SJCRH30 (cell line): Measurements from ENCODE around the gene BMPR1A. TPM values are rescaled to one million over a fixed set of nuclear protein-coding genes. Genes with fewer than 3 reads are reported as not detected.
"Not testable (repeated sequence)": the region's sequence is repeated elsewhere in the genome, so short reads cannot be mapped to it uniquely, and the experiment has no call there.

Source experiments
- DNase-seq, 2 experiments: peaks; one replicate each; pipeline ENCODE4 v3.0.0-alpha.2; 2015 to 2020
- H3K27ac ChIP-seq: fragments of 250-450 bp; sonication (Bioruptor Pico); 2 replicates; pipeline ENCODE4 v1.5.1; 2020; ENCODE audit warnings: mild to moderate bottlenecking, moderate library complexity
- H3K27me3 ChIP-seq: fragments of 250-450 bp; sonication (Bioruptor Pico); 2 replicates; pipeline ENCODE4 v1.5.1; 2020; ENCODE audit warnings: mild to moderate bottlenecking, moderate library complexity
- H3K36me3 ChIP-seq: fragments of 250-450 bp; sonication (Bioruptor Pico); 2 replicates; pipeline ENCODE4 v1.5.1; 2020; ENCODE audit warnings: mild to moderate bottlenecking, moderate library complexity
- H3K4me1 ChIP-seq: fragments of 250-450 bp; sonication (Bioruptor Pico); 2 replicates; pipeline ENCODE4 v1.5.1; 2020; ENCODE audit warnings: mild to moderate bottlenecking, moderate library complexity
- H3K4me3 ChIP-seq: fragments of 250-450 bp; sonication (Bioruptor Pico); 2 replicates; pipeline ENCODE4 v1.5.1; 2020; ENCODE audit warnings: mild to moderate bottlenecking, moderate library complexity
- H3K9me3 ChIP-seq: fragments of 250-450 bp; sonication (Bioruptor Pico); replicated peaks from 2 replicates; pipeline ENCODE4 v1.5.1; 2020; ENCODE audit warnings: mild to moderate bottlenecking, moderate library complexity
- total RNA-seq: library from RNA; depleted of rRNA; stranded (reverse); fragments of >200 nt; shearing (Covaris generic); gene quantifications from 2 replicates; pipeline ENCODE4 v1.2.3, GENCODE V29; 2014

The BMPR1A gene
- total RNA-seq, 1 experiment from 2014 or later, result 36.3 TPM

DNA sequence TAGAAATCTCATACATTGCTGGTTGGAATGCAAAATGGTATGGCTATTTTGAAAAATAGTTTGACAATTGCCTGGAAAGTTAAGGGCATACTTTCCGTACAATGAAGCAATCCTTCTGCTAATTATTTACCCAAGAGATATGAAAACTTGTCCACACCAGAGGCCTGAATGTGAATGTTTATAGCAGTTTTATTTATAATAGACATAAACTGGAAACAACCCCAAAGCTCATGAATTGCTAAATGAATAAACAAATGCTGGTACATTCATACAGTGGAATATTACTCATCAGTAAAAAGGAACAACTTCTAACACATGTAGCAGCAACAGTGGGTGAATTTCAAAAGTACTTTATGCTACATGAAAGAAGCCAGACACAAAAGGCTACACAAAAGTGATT, 158.3 kb downstream of the BMPR1A start:
- Histone ChIP-seq H3K27me3 (no peaks in the 10 kb centered on the region), H3K4me3 (no peak overlapping the region), H3K9me3 (no peaks in the 10 kb centered on the region), H3K4me1 (no peaks in the 10 kb centered on the region), H3K36me3 (peaks cover 19% of the 10 kb centered on the region), H3K27ac (no peak overlapping the region)
- DNase-seq, result no peak

DNA sequence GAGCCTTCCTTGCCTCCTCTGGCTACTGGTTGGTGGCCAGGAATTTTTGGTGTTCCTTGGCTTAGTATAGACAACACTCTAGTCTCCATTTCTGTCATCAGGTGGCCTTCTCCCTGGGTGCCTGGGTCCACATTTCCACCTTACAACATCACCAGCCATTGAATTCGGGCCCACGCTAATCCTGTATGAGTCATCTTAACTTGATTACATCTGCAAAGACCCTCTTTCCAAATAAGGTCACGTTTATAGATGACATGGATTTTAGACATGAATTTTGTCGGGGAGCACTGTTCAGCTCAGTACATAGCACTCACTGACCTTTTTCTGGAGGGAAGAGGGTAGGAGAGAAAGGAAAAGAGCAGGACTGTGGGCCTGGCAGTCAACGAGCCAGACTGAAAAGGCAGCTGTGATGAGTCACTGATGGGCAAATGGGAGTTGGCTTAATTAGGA, 161.6 kb downstream of the BMPR1A start:
- Histone ChIP-seq H3K4me3 (no peak overlapping the region), H3K27ac (no peak overlapping the region; the same call in 1 of the 2 replicates), H3K4me1 (no peaks in the 10 kb centered on the region), H3K9me3 (no peaks in the 10 kb centered on the region), H3K27me3 (no peaks in the 10 kb centered on the region), H3K36me3 (peaks cover 33% of the 10 kb centered on the region)
- DNase-seq, result peak in 1 of 2 experiments; percentile 22

DNA sequence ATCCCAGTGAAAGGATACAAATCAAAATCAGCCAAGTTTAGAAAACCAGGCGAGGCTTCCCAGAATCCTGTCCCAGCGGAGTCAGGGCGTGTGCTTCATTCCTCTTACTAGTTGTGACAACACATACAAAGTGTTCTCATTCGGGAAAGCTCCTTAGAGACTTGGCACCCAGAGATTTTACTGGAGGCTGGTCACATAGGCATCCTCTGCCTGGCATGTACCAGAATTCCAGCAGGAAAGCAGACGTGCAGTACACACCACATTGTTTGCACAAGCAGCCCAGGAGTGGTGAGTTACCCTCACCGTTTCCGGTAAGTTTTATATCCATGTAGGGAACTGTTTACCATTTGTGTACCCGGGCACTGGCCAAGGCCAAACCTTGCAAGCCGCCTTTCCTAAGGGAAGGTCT, 166.1 kb downstream of the BMPR1A start:
- Histone ChIP-seq H3K27me3 (no peaks in the 10 kb centered on the region), H3K4me3 (no peak overlapping the region), H3K9me3 (no peaks in the 10 kb centered on the region), H3K4me1 (no peaks in the 10 kb centered on the region), H3K36me3 (peaks cover 21% of the 10 kb centered on the region), H3K27ac (no peak overlapping the region)
- DNase-seq, result no peak

DNA sequence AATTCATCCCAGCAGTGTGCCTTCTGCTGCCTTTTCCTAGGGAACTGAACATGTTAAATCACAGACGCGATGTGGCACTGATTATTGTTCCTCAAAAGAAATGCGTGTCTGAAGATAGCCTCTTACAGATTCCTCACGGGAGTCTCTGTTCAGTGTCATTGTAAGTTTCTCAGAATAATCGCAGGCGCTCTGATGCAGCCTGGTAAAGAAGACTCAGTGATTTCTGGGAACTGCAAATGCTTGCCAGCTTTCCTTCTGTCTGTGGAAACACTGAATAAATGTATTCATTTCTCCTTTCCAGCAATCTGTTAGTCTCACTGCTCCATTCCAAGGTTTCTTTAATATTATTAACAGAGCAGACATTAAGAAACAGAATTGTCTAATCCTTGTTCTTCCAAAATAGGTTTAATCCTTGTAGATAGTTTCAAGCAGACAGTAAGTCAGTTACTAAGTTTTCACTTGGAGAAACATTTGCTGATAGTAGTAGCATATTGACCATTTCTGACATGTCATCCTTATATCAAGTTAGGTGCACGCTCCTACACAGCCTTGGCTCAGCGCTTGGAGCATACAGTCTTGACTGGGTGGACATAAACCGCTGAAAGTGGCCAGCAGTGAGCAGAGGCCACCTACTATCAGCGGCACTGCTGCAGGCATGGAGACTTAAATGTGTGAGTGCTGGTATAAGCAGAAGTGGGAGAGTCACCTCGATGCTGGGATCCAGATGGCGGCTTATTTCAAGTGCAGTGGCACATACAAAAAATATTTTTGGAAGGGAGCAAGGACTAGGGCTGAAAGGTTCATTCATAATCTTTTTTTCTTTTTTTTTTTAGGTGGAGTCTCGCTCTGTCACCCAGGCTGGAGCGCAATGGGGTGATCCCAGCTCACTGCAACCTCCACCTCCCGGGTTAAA, 173.3 kb downstream of the BMPR1A start:
- Histone ChIP-seq H3K27me3 (no peaks in the 10 kb centered on the region), H3K4me3 (no peak overlapping the region), H3K36me3 (peaks cover 2% of the 10 kb centered on the region; the same call in 1 of the 2 replicates)

DNA sequence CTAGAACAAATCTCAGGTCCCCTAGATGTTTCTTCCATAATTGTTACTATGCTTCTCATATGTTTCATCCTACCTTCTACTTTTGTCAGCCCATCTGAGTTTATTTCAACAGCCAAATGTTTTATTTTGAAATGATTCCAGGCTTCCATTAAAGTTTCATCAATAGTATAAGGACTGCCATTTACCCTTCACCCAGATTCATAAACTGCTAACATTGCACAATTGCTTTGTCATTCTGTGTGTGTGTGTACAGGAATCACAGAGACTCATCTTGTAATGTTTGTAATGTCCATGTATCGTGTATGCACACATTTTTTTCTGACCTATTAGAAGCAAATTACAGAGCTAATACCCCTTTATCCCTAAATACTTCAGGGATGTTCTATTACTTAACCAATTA, 175.5 kb downstream of the BMPR1A start:
- Histone ChIP-seq H3K36me3 (peaks cover 2% of the 10 kb centered on the region; the same call in 1 of the 2 replicates), H3K27me3 (no peaks in the 10 kb centered on the region), H3K4me1 (no peaks in the 10 kb centered on the region), H3K27ac (no peak overlapping the region), H3K4me3 (no peak overlapping the region), H3K9me3 (no peaks in the 10 kb centered on the region)
- DNase-seq, result no peak

More for the DNA sequence above, 173.3 kb downstream of the BMPR1A start:
- no peak for DNase-seq
- no peaks in the 10 kb centered on the region for H3K9me3 ChIP-seq
- H3K4me1 ChIP-seq, result no peaks in the 10 kb centered on the region
- H3K27ac ChIP-seq, result no peak overlapping the region

DNA sequence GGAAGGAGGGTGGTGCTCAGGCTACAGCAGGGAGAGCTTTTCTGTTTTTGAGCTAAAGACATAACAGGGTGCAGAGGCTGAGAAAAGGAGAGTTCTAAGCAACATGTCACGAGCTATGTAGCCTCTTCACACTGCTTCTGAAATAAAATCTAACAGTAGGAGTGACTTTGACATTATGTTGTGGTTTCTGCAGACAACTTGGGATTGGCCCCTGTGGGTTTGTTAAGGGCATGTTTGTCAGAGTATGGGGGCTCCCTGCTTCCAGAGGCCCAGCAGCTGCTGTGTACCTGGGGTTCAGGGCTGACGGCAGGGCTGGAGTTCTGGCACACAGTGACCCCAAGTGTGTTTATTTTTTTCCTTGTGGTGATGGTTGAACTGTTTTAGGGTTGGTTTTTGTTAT, 176.3 kb downstream of the BMPR1A start:
- Histone ChIP-seq H3K36me3 (peaks cover 2% of the 10 kb centered on the region; the same call in 1 of the 2 replicates), H3K4me3 (no peak overlapping the region), H3K9me3 (no peaks in the 10 kb centered on the region), H3K27me3 (no peaks in the 10 kb centered on the region), H3K4me1 (no peaks in the 10 kb centered on the region), H3K27ac (no peak overlapping the region)
- no peak for DNase-seq

DNA sequence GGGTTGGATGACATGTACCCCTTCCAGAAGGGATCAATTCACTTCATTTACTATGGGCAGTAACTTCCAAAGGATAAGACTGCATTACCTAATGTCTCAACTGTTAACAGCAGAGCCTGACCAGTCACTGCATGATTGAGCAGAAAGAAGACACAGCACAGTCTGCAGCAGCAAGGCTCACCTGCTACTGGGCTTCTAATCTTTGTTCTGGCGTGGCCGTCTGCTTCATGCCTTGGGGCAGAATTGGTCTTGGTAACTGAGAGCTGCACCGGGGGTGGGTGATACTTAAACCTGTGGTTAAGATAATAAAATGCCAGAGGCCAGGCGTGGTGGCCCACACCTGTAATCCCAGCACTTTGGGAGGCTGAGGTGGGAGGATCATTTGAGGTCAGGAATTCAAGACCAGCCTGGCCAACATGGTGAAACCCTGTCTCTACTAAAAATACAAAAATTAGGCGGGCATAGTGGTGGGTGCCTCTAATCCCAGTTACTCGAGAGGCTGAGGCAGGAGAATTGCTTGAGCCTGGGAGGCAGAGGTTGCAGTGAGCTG, 177.8 kb downstream of the BMPR1A start:
- DNase-seq, result peak; percentile 26 to 41

DNA sequence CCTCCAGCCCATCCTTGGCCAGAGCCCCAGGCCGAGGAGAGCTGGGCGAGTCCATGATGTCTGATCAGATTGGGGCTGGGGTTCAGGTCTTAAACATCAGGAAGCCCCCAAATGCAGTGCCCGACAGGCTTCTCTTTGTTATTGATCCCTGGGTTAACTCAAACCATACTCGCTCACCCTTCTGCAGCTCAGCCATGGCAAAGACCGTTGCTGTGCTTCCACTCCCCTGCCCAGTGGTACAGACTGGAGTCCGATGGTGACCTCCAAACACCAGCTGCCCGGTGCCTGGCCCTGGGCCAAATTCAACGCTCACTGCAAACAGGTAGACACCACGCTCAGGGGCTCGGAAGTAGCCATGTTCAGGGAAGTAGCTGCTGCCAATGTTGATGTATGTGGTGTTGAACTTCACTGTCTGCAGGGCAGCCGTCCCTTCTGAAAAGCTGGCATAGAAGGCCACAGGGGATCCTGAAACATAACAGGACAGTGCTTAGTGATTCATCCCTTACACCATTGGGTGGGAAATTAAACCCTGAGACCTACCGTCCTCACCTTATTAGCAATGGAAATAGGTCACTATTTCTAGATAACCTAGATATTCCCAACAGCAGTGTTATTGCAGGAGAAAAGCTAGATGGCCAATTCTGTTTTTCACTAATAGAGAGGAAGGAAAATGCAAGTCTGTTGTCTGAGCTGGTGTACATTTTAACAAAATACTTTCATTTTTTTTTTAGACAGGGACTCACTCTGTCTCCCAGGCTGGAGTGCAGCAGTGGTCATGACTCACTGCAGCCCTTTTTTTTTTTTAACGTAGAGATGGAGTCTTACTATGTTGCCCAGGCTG, 180.5 kb downstream of the BMPR1A start:
- Histone ChIP-seq H3K27me3 (no peaks in the 10 kb centered on the region), H3K27ac (no peak overlapping the region), H3K4me1 (no peaks in the 10 kb centered on the region), H3K36me3 (no peaks in the 10 kb centered on the region), H3K4me3 (no peak overlapping the region), H3K9me3 (no peaks in the 10 kb centered on the region)
- no peak for DNase-seq

More for the DNA sequence above, 177.8 kb downstream of the BMPR1A start:
- H3K27ac ChIP-seq, H3K27me3 ChIP-seq, H3K9me3 ChIP-seq, H3K4me3 ChIP-seq, H3K36me3 ChIP-seq, H3K4me1 ChIP-seq: not testable (repeated sequence)

DNA sequence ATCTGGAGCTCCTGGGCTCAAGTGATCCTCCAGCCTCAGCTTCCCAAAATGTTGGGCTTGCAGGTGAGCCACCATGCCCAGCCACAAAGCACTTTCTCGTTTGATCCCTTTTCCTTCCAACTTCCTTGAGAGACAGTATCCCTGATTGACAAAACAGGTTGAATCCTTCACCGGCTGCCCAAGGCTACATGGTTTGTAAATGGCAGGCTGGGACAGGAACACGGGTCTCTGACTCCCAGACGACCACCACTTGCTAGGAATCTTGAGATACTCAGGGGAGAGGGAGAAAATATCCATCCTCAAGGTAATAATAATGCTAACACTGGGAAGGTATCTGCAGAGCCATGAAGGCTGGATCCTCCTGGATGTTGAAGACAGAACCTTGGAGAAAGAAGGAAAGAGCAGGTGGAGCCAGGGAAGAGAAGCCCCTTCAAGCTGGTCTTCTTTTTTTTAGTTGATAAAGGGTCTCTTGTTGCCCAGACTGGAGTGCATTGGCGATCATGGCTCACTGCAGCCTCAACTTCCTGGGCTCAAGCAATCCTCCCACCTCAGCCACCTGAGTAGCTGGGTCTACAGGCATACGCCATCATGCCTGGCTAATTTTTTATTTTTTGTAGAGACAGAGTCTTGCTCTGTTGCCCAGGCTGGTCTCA, 181.2 kb downstream of the BMPR1A start:
- H3K4me3 ChIP-seq, result no peak overlapping the region
- no peaks in the 10 kb centered on the region for H3K4me1 ChIP-seq
- no peaks in the 10 kb centered on the region for H3K27me3 ChIP-seq
- H3K36me3 ChIP-seq, result no peaks in the 10 kb centered on the region
- no peak overlapping the region for H3K27ac ChIP-seq
- H3K9me3 ChIP-seq, result no peaks in the 10 kb centered on the region
- no peak for DNase-seq

DNA sequence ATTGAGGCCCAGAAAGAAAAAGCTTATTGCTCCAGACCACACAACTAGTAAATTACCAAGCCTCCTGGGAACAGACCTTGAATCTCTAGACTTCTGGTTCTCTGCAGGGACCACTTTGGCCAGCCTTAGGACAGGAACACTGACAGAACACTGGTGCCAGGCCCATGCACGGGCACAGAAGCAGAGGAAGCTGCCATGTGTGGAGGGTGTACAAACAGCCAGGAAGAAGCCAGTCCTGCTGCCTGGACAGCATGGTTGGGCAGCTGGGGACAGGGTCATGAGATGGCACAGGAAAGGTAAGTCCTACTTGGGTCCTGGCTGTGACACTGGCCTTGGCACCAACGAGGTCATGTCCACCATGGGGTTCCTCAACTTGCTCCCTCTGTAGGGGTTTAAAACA, 181.8 kb downstream of the BMPR1A start:
- DNase-seq, result no peak
- Histone ChIP-seq H3K9me3 (no peaks in the 10 kb centered on the region), H3K4me3 (no peak overlapping the region), H3K36me3 (no peaks in the 10 kb centered on the region), H3K4me1 (no peaks in the 10 kb centered on the region), H3K27me3 (no peaks in the 10 kb centered on the region), H3K27ac (no peak overlapping the region)

DNA sequence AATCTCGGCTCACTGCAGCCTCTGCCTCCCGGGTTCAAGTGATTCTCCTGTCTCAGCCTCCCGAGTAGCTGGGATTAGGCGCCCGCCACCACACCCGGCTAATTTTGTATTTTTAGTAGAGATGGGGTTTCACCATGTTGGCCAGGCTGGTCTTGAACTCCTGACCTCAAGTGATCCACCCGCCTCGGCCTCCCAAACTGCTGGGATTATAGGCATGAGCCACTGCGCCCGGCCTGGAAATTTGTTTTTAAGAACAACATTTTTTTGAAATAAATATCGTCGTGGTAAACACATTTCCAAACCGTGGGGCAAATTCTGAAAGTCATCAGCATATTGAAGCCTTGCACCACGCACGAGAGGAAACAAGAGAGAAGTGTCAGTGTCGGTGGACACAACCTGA, 183.7 kb downstream of the BMPR1A start:
- H3K4me1 ChIP-seq, H3K36me3 ChIP-seq, H3K27ac ChIP-seq, DNase-seq, H3K27me3 ChIP-seq, H3K4me3 ChIP-seq, H3K9me3 ChIP-seq: not testable (repeated sequence)

DNA sequence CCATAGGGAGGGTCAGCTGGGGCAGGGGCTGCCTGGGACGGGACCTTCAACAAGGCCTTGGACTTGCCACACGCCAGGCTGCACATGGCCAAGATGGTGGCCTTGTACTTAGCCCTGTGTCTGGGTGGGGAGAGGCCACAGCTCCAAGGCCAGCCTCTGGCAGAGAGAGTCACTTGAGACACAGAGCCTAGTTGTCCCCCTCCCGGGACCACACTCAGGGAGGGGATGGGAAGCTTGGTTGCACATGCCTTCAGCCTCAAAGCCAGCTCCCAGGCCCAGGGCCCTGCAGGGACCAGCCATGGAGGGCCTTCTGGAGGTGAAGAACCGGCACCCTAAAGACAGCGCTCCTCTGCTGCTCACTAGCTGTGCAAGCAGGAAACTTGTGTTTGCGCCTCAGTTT, 184.3 kb downstream of the BMPR1A start:
- H3K27ac ChIP-seq, result no peak overlapping the region
- no peaks in the 10 kb centered on the region for H3K36me3 ChIP-seq
- H3K4me3 ChIP-seq, result no peak overlapping the region
- no peaks in the 10 kb centered on the region for H3K27me3 ChIP-seq
- no peak for DNase-seq
- H3K9me3 ChIP-seq, result no peaks in the 10 kb centered on the region
- H3K4me1 ChIP-seq, result no peaks in the 10 kb centered on the region; the same call in none of the 2 replicates

DNA sequence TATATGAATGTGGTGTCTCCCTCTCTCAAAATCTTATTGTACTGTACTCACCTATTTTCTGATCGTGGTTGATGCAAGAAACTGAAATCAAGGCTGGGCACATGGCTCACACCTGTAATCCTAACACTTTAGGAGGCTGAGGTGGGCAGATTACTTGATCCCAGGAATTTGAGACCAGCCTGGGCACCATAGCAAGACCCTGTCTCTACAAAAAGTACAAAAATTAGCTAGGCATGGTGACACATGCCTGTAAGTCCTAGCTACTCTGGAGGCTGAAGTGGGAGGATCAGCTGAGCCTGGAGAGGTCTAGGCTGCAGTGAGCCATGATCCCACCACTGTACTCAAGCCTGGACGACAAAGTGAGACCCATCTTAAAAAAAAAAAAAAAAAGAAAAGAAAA, 185.0 kb downstream of the BMPR1A start:
- no peak for DNase-seq
- H3K27me3 ChIP-seq, result no peaks in the 10 kb centered on the region
- no peaks in the 10 kb centered on the region; the same call in none of the 2 replicates for H3K4me1 ChIP-seq

DNA sequence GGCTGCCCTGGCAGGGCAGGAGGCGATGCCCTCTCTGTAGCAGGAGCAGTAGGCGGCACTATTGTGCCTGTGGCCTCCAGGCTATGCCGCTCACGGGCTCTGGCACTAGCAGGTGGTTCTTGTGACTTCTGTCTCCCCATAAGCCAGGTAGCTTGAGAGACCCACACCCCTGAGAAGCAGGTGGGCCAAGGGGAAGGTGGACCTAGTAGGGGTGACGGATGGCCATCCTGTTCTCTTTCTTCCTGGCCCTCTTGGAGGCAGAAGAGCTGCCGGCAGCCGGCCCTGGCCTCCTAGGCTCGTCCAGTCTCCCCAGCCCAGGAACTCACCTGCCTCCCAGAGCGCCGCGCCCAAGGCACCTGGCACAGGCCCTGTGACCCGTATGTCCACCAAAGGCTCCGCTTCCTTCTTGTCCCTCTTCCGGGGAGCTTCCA, 185.6 kb downstream of the BMPR1A start:
- H3K27ac ChIP-seq, result no peak overlapping the region
- H3K4me1 ChIP-seq, result no peaks in the 10 kb centered on the region; the same call in none of the 2 replicates
- no peak for DNase-seq
- no peaks in the 10 kb centered on the region for H3K9me3 ChIP-seq
- no peak overlapping the region for H3K4me3 ChIP-seq
- no peaks in the 10 kb centered on the region for H3K27me3 ChIP-seq
- no peaks in the 10 kb centered on the region for H3K36me3 ChIP-seq

More for the DNA sequence above, 185.0 kb downstream of the BMPR1A start:
- H3K4me3 ChIP-seq, result no peak overlapping the region
- H3K9me3 ChIP-seq, result no peaks in the 10 kb centered on the region
- no peaks in the 10 kb centered on the region for H3K36me3 ChIP-seq
- H3K27ac ChIP-seq, result no peak overlapping the region
